IPS-15b (cell line): ENCODE measurements around the gene PEX3.
A peak's percentile ranks its signal among the peaks of the same experiment; 100 is the strongest.

Experiments used
- H3K27me3 ChIP-seq: one replicate; pipeline ENCODE4 v1.6.1; 2013; ENCODE audit warnings: low read length; ENCODE audit not compliant: control insufficient read depth, insufficient read depth
- H3K36me3 ChIP-seq: one replicate; pipeline ENCODE4 v1.6.1; 2013; ENCODE audit warnings: low read length; ENCODE audit not compliant: control insufficient read depth, insufficient read depth
- H3K4me1 ChIP-seq: one replicate; pipeline ENCODE4 v1.6.1; 2013; ENCODE audit warnings: mild to moderate bottlenecking, low read length; ENCODE audit not compliant: control insufficient read depth, insufficient read depth
- H3K4me3 ChIP-seq: one replicate; pipeline ENCODE4 v1.5.1; 2013; ENCODE audit warnings: low read depth, low read length
- H3K9ac ChIP-seq: one replicate; pipeline ENCODE4 v1.6.1; 2013; ENCODE audit warnings: low read depth, mild to moderate bottlenecking, low read length
- H3K9me3 ChIP-seq: one replicate; pipeline ENCODE4 v1.6.1; 2013; ENCODE audit warnings: mild to moderate bottlenecking, low read length; ENCODE audit not compliant: control insufficient read depth, insufficient read depth

PEX3 gene

DNA sequence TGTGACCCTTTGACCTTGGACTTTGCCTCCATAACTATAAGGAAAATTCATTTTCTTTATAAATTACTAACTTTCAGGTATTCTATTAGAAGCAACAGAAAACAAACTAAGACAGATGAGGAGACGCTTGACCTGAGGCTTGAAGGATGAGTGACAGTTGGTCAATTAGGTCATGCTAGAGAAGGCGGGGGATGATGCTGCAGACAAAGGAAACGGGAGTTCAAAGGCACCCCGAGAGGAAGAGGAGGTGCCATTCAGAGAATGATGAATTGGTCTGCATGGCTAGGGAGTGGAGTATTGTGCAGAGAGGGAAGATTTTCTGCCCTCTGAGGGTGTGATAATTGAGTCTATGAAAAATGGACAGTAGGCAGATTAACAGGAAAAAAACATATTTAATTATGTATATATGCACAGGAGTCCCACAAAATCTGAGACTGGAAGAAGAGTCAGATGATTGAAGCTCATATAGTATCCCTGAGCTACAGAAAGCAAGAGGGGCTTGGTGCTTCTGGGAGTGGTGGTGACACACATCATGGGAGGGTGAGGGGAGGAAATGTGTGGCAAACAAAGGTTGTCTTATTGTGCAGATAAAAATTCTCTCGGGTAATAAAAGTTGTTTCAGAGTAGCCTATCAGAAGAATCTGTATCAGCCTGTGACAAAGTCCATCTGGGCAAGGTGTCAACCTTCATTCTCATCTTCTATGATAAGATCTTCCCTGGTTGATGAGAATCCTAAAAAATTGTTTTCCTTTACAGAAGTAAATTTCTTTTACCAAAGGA is 81.3 kb downstream of the PEX3 start:
- no peaks in the 10 kb centered on the region for H3K36me3 ChIP-seq
- H3K9me3 ChIP-seq, result no peaks in the 10 kb centered on the region
- no peaks in the 10 kb centered on the region for H3K4me1 ChIP-seq
- no peak overlapping the region for H3K9ac ChIP-seq
- H3K4me3 ChIP-seq, result no peak overlapping the region
- peaks cover 28% of the 10 kb centered on the region for H3K27me3 ChIP-seq

- no peak overlapping the region for H3K9ac ChIP-seq
- no peak overlapping the region for H3K4me3 ChIP-seq
- no peaks in the 10 kb centered on the region for H3K36me3 ChIP-seq
- H3K9me3 ChIP-seq, result no peaks in the 10 kb centered on the region
- H3K4me1 ChIP-seq, result peaks cover 7% of the 10 kb centered on the region
- H3K27me3 ChIP-seq, result peaks cover 50% of the 10 kb centered on the region
These were observed 84.6 kb downstream of the PEX3 start for GRCh38 chr6:143535189-143535614.

DNA sequence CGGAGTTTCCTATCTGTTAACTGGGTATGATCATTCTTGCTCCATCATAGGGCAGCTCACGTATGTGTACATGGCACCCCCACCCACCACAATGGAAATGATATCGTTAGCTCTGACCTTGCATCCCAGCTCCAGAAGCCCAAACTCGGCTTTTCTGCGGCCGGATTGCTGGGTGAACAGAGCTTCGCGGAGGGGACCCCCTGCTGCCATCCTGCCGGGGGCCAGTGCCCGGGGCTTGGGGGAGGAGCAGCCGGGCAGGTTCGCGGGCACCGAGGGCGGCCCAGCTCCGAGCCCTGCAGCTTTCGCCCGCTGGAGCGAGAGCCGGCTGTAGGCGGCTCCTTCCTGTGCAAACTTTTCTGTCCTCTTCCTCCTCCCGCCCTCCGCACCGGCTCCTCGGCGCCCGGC is 85.9 kb downstream of the PEX3 start:
- Histone ChIP-seq H3K36me3 (no peaks in the 10 kb centered on the region), H3K4me3 (peak overlapping the region; percentile 59), H3K27me3 (peaks cover 52% of the 10 kb centered on the region), H3K9me3 (no peaks in the 10 kb centered on the region), H3K4me1 (peaks cover 8% of the 10 kb centered on the region), H3K9ac (no peak overlapping the region)

- Histone ChIP-seq H3K27me3 (peaks cover 54% of the 10 kb centered on the region), H3K36me3 (no peaks in the 10 kb centered on the region), H3K9me3 (no peaks in the 10 kb centered on the region), H3K4me3 (peak overlapping the region; percentile 59), H3K9ac (peak overlapping the region; percentile 28), H3K4me1 (peaks cover 8% of the 10 kb centered on the region)
These were observed 86.5 kb downstream of the PEX3 start for GRCh38 chr6:143536866-143537691.

- Histone ChIP-seq H3K9me3 (no peaks in the 10 kb centered on the region), H3K36me3 (no peaks in the 10 kb centered on the region), H3K4me1 (peaks cover 8% of the 10 kb centered on the region), H3K27me3 (peaks cover 49% of the 10 kb centered on the region), H3K9ac (no peak overlapping the region), H3K4me3 (no peak overlapping the region)
These were observed 87.8 kb downstream of the PEX3 start for GRCh38 chr6:143538374-143538773.

GRCh38 chr6:143539106-143539505 is 88.5 kb downstream of the PEX3 start:
- Histone ChIP-seq H3K4me1 (peaks cover 11% of the 10 kb centered on the region), H3K9ac (no peak overlapping the region), H3K27me3 (peaks cover 44% of the 10 kb centered on the region), H3K4me3 (no peak overlapping the region), H3K9me3 (no peaks in the 10 kb centered on the region), H3K36me3 (no peaks in the 10 kb centered on the region)

DNA sequence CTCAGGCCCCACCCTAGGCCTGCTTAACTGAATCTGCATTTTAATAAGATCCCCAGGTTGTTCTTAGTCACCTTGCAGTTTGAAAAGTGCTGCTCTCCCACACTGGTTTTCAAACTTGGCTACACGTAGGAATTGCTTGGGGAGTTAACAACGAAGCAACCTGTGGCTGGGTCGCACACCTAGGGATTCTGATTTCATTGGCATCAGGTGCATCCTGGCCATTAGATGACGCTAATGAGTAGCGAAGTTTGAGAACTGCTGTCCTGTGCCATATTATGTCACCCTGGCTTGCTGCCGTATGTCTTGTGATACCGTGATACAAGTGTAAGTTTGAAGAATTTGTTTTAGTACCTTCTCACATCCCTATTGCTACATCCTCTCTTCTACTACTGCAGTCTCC is 89.1 kb downstream of the PEX3 start:
- H3K4me1 ChIP-seq, result peaks cover 11% of the 10 kb centered on the region

DNA sequence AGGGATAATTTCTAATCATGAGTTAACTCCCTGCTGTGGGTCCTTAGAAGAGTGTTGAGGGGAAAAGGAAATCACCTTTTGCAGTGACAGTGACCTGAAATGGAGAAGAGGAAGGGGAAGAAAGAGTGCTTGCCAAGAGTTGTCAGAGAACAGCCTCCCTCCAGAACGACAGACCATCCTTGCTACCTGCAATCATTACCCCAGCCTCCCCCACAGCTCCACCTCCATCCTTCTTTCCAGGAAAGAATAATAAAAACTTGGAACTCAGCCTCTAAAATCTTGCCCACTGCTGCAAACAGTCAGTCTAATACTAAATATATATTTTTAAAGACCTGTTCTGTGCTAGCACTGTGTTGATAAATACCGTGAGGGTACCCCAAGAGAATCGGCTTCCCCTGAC is 89.6 kb downstream of the PEX3 start:
- Histone ChIP-seq H3K4me1 (peaks cover 11% of the 10 kb centered on the region), H3K9me3 (no peaks in the 10 kb centered on the region), H3K9ac (no peak overlapping the region), H3K36me3 (no peaks in the 10 kb centered on the region), H3K4me3 (no peak overlapping the region), H3K27me3 (peaks cover 39% of the 10 kb centered on the region)

More for the DNA sequence above, 89.1 kb downstream of the PEX3 start:
- Histone ChIP-seq H3K9ac (no peak overlapping the region), H3K9me3 (no peaks in the 10 kb centered on the region), H3K27me3 (peaks cover 43% of the 10 kb centered on the region), H3K36me3 (no peaks in the 10 kb centered on the region), H3K4me3 (no peak overlapping the region)
